Measurements from ENCODE around the gene DLGAP4.

DNA sequence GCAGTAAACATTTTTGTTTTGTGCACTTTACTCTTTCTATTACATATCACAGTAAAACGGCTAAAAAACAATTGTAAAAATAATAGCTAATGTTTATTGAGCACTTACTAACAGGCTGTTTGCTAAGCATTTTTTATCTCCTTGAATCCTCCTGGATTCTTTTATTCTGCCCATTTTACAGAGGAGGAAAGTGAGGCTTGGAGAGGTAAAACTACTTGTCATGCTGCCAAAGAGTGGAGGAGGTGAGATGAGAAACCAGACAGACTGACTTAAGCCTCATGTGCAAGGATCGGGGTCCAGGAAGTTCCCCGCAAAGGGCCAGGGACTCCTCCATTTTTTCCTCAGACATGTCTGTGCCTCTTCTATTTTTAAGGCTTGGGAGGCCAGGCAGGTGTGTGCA lies 63.6 kb downstream of the DLGAP4 start:
- TF ChIP-seq, protein P1, sequence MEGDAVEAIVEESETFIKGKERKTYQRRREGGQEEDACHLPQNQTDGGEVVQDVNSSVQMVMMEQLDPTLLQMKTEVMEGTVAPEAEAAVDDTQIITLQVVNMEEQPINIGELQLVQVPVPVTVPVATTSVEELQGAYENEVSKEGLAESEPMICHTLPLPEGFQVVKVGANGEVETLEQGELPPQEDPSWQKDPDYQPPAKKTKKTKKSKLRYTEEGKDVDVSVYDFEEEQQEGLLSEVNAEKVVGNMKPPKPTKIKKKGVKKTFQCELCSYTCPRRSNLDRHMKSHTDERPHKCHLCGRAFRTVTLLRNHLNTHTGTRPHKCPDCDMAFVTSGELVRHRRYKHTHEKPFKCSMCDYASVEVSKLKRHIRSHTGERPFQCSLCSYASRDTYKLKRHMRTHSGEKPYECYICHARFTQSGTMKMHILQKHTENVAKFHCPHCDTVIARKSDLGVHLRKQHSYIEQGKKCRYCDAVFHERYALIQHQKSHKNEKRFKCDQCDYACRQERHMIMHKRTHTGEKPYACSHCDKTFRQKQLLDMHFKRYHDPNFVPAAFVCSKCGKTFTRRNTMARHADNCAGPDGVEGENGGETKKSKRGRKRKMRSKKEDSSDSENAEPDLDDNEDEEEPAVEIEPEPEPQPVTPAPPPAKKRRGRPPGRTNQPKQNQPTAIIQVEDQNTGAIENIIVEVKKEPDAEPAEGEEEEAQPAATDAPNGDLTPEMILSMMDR (IDR thresholded peaks at IDR 0.05): no peak
- TF ChIP-seq POLR2AphosphoS5 (IDR thresholded peaks at IDR 0.05) (no peak), POLR2A (IDR thresholded peaks at IDR 0.05) (no peak)

All from stomach (tissue), 4 donors.